Measurements from ENCODE around the gene SLC10A7.

DNA sequence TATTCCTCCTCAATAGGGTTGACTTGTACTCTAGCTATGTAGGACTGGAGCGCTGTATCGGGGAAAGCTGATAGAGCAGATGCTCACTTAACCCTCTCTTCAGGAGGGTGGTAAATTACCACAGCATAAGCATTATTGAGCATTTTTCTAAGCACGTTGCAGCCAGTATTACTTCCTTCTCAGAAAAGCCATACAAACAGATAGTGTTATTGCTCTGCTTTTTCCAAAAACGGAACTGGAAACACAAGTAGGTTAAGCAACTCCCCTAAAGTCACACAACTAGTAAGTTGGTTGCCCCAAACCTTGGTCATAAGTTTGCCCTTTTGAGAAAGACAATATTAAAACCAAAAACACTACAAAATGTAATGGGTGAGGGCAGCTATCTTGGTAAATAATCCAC, 233.5 kb downstream of the SLC10A7 start:
- TF ChIP-seq, protein P1, sequence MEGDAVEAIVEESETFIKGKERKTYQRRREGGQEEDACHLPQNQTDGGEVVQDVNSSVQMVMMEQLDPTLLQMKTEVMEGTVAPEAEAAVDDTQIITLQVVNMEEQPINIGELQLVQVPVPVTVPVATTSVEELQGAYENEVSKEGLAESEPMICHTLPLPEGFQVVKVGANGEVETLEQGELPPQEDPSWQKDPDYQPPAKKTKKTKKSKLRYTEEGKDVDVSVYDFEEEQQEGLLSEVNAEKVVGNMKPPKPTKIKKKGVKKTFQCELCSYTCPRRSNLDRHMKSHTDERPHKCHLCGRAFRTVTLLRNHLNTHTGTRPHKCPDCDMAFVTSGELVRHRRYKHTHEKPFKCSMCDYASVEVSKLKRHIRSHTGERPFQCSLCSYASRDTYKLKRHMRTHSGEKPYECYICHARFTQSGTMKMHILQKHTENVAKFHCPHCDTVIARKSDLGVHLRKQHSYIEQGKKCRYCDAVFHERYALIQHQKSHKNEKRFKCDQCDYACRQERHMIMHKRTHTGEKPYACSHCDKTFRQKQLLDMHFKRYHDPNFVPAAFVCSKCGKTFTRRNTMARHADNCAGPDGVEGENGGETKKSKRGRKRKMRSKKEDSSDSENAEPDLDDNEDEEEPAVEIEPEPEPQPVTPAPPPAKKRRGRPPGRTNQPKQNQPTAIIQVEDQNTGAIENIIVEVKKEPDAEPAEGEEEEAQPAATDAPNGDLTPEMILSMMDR (conservative IDR thresholded peaks at IDR 0.05; ENCODE audit: low read depth, low read length), result no peak
- no peak for TF ChIP-seq EZH2 (IDR thresholded peaks at IDR 0.05; ENCODE audit: borderline replicate concordance, low read depth, low read length, poor library complexity, severe bottlenecking)
